Inferior parietal cortex (tissue), 1 donor: Measurements from ENCODE around the gene PRKAG2.
A peak's percentile ranks its signal among the peaks of the same experiment; 100 is the strongest.

Source experiments
- DNase-seq: peaks from one replicate; pipeline ENCODE4 v3.0.0-alpha.2; 2016; ENCODE audit errors: extremely low spot score

The PRKAG2 gene

DNA sequence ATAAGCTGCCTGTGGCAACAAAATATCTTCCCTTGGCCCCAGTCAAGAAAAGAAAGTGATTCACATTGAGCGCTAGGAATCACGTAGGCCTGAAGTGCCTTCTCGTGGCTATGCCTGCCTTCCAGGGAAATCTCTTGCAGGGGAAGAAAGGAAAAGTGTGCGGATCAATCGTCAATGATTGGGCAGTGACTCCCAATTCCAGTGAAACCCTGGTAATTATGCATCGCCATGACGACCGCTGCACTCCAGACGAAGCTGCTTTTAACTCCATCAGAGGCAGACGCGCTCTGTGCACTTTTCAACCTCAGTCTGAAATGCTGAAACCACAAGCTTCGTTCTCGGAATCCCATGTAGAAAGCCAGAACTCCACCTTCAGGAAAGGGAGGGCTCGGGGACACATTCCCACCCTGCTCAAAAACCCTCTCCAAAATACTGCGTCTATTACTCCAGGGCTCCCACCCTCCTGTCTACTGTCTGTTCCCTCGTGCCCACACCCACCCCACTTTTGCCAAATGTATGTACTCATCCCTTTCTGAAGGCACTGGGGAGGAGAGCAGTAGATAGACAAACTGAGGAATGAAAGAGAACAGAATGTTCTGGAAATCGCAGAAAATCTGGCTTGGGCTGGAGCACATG lies 24.2 kb upstream of the PRKAG2 start:
- DNase-seq: no peak

DNA sequence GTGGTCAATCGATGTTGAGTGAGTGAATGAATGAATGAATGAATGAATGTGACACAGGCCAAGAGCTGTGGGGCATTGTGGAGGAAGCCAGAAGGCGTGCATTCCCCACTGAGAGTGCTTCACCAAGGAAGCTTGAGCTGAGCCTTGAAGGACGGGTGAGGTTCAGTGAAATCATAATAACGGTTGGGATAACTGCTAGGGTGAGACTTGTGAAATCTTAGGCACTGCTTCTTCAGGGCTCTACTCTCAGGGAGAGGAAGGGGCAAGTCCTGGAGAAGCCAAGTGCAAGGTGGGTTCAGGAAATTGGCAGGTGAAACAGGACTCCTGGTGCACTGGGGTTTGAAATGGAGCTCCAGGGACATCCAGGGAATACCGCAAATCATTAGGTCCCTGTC lies 23.7 kb upstream of the PRKAG2 start:
- DNase-seq: no peak

DNA sequence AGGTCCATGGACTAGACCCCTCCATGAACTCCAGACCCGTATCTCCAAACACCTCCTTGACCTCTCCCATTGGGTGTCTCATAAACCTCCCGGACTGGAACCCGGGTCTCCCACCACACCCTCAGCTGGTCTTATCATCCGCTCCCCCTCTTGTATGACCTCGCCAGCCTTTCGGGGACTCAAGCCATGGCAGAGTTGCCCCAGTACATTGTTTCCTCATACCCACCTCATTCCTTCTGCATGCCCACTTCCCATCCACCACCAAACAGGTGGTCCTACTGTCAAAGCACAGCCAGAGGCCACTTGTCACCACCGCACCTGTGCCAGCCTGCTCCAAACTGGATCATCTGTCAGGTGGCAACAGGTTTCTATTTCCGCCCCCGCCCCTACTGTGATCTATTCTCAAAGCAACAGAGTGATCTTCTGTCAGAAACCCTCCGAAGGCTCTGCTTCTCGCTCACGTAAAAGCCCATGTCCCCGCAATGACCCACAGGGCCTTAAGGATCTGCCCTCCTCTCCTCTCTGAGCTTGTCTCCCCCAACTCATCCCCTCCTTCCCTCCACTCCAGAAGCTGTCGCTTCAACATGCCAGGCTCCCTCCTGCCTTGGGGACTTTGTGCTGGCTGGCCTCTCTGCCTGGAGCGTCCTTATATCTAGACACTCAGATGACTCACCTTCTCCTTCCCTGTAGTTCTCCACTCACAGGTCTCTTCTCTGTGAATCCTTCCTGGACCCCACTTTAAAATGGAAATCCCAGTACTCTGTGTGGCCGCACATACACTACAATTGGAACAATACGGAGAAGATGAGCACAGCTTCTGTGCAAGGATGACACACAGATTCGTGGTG lies 22.8 kb upstream of the PRKAG2 start:
- DNase-seq: no peak

DNA sequence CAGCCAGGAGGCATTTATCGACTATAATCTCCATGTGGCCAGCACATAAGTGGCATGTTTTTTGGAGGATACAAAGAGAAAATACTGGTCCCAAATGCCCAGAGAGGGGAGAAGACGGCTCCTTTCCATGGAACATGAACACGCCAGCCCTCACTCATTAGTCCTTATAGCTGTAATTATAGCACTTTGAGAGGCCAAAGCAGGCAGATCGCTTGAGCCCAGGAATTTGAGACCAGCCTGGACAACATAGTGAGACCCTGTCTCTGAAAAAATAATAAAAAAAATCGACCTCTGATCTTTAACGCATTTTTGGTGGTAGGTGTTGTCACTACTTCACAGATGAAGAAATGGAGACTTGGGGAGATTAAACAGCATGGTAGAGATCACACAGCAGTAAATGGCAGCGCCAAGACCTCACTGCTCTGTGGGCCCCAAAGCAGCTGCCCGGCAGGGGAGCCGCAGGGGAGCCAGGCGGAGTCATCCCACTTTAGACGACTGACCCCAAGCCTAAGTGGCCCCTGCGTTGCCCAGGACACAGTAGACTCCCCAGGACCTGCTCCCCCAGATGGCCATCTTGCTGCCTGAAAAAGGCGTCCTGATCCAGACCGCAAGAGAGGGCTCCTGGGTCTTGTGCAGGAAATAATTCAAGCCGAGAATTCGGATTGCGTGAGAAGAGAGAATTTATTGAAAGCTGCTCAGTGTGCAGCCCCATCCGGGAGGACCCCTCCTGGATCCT lies 21.2 kb upstream of the PRKAG2 start:
- DNase-seq: no peak

DNA sequence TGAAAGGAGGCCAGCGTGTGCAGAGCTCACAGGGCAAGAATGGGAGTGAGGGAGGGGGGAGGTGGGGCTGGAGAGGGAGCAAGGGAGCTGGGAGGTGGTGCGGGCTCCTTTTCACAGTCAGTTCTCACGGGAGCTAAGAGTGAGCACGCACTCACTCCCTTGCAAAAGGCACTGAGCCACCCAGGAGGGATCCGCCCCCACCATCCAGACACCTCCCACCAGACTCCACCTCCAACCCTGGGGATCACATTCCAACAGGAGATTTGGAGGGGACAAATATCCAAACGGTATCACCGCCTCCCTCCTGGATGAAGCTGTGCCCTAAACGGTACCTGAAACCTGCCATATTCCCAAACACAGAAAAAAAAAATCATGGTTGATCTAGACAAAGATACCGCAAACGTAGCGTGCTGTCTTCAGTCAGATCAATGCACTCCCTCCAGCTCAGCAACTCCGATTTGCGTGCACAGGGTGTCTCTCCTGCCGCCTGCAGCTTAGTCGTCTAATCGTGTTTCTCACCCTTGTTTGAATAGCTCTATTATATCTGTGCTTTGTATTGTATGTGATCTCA lies 20.3 kb upstream of the PRKAG2 start:
- DNase-seq: no peak

DNA sequence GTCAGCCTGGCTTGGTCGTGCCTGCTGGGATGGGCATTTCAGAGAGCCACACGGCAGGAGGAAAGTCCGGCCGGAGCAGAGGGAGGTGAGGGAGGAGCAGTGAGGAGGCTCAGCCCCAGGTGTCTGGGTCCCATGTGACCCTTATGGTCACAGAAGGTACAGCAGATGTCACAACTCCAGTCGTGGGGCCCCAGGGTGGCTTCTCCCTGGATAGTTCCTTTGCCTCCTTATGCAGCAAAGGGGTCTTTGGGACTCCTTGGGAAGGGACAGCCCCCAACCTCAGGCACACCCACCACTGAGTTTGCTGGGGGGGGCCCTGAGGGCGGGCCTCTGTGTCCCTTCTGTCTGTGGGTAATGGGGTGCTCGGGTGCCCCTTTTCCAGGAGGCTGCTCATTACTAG lies 19.6 kb upstream of the PRKAG2 start:
- no peak for DNase-seq

DNA sequence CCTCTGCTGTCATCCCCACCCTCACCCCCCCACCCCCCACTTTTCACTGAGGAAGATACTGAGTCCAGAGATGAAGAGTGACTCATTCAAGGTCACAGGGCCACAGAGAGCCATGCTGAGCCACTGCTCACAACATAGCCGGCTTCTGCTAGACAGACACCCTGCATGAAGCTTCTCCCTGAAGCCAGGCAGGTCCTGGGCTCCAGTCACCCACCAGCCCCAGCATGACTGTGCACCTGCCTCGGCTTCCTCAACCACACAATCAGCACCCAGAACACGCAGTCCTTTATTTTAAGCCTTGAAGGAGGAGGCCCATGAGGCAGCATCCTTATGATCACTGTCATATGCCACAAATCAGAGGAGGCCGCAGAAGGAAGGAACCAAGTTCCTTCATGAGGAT lies 19.2 kb upstream of the PRKAG2 start:
- no peak for DNase-seq

DNA sequence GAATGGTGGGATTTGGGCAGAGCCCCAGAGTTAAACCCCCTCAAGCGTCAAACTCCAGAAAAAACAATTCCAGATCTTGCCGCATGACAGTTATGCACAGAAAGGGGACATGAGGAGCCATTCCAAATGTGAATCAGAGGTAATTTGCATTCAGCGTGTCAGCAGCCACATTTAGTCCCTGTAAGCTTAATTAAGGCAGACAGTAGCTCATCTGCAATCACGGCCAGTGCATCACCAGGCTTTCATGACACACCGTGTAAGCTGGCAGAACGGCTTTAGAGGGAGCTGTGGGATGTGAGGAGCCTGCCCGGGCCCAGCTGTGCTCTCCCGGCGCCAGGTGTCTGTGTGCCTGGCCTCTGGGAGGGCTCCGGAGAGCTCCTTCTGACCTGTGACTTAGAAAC lies 18.7 kb upstream of the PRKAG2 start:
- DNase-seq: peak; percentile 60

DNA sequence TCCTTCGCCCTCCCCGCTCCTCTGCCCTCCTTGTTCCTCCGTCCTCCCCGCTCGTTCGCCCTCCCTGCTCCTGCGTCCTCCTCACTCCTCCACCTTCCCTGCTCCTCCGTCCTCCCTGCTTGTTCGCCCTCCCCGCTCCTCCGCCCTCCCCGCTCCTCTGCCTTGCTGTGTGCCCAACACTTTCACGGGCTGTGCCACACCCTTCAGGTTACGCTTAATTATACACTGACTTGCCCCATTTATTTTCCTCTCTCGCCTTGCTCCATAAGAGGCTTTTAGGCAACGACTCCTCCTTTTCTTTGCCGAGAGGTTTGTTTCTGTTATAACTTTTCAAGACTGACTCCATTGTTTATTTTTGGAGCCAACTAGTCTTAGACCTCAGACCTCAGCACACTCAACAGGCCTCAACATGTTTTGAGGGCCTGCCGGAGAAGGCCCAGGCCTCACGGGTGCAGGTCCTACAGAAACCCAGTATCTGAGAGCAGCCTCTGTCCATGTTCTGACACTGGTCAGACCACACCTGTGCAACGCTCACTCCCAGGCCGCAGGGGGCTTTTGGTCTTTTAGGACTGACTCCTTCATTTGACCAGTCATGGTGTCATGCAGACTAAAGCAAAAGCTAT lies 18.2 kb upstream of the PRKAG2 start:
- no peak for DNase-seq

DNA sequence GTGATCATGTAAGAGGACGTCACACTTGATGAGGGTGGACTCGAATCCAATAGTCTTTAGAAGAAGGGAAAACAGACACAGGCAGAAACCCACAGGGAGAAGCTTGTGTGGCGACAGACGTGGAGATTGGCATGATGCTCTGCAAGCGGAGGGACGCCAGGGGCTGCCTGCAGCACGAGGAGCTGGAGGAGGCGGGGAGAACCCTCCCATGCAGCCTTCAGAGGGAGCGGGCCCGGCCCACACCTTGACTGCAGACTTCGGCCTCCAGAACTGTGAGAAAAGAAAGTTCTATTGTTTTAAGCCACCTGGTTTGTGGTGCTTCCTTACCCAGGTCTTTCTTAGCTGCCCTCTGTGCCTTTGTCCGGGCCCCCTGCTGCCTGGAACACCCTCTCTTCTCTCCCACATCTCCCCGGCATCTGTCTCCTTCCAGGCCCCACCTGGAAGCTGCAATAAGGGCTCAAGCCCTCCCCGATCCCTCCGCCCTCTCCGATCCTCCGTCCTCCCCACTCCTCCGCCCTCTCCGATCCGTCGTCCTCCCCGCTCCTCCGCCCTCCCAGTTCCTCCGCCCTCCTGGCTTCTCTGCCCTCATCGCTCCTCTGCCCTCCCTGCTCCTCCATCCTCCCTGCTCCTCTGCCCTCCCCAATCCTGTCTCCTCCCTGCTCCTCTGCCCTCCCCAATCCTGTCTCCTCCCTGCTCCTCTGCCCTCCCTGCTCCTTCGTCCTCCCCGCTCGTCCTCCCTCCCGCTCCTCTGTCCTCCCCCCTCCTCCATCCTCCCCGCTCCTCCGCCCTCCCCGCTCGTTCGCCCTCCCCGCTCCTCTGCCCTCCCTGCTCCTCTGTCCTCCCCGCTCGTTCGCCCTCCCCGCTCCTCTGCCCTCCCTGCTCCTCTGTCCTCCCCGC lies 17.4 kb upstream of the PRKAG2 start:
- no peak for DNase-seq

DNA sequence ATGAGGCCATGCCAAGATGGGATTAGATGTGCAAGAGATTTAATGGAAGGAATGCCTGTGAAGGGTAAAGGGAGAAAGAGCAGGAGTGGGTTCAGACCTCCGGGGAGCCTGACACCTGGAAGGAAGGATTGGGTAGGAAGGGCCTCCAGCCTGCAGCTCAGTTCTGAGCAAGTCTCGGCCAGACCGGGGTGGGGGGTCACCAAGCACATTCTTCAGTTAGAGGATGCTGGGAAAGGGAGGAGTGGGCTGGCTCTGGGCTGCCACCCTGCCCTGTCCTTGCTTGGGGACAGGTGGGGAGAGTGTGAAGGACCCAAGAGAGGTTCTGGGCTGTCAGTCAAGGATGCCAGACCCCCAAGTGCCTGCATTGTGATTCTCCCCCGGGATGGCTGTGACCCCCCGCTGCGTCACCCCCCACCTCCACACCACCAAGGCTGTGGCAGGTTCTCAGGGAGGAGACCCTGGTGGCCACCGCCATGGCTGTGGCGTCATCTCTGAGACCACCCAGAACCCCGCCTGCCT lies 16.5 kb upstream of the PRKAG2 start:
- no peak for DNase-seq

DNA sequence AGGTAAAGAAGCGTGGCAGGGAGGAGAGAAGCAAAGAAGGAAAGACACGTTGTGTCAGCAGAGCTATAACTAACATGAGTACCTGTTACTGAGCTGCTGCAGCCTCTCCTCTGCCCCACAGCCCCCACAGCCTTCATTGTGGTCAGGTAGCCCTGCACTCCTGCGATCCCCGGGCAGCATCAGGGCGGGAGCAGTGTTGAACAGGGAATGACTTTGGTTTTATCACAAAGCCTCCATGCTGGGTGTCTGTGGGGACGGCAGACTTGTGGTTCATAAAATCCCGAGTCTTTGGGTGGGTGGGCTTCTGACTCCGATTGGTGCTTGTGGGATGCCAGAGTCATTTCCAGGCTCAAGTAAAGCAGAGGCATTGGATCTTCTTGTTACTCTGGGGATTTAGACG lies 14.8 kb upstream of the PRKAG2 start:
- DNase-seq: no peak

DNA sequence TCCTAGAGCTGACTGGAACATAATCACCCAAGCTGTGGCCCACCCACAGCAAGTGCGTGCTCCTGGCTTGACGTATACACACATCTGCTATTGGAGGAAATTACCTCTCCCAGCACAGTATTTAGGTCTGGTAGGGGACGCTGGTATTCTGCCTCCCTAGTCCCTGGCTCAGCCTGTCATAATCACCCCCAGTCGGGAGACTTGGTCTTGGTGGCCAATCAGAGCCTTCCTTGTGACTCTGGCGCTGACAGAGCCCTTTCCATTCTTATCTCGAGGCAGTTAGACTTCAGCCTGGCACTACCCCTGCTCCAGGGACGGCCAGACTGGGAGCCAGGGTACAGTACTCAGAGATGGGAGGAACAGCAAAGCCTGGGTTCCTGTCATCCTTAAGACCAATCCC lies 14.3 kb upstream of the PRKAG2 start:
- DNase-seq: no peak

DNA sequence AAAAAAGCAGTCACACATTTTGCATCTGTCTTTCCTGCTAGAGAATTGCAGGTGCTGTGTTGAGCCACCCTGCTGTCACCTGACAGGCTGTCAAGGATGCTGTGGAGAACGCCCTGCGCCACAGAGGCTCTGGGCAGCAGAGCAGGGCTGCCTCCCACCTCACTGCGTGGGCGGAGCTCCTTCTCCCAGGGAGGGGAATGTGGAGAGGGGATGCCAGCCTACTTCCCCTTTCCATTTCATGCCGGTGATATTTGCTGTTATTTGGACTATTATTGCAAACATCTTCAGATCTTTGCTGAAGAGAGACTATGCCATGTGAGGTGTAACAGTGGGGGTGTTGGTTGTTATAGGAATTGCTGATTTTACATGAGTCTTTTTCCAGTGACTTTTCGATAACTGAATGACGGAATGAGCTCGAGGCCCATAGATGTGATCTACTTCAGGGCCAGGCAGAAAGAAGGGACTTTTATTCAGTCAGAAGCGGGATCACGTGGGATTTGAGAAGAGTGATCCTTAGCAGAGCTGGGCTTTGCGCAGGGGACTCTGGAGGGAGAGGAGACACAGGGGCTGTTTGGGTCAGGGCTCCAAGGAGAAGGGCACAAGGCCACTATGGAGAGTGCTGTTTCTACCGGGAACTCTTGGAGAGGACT lies 13.6 kb upstream of the PRKAG2 start:
- DNase-seq: no peak

DNA sequence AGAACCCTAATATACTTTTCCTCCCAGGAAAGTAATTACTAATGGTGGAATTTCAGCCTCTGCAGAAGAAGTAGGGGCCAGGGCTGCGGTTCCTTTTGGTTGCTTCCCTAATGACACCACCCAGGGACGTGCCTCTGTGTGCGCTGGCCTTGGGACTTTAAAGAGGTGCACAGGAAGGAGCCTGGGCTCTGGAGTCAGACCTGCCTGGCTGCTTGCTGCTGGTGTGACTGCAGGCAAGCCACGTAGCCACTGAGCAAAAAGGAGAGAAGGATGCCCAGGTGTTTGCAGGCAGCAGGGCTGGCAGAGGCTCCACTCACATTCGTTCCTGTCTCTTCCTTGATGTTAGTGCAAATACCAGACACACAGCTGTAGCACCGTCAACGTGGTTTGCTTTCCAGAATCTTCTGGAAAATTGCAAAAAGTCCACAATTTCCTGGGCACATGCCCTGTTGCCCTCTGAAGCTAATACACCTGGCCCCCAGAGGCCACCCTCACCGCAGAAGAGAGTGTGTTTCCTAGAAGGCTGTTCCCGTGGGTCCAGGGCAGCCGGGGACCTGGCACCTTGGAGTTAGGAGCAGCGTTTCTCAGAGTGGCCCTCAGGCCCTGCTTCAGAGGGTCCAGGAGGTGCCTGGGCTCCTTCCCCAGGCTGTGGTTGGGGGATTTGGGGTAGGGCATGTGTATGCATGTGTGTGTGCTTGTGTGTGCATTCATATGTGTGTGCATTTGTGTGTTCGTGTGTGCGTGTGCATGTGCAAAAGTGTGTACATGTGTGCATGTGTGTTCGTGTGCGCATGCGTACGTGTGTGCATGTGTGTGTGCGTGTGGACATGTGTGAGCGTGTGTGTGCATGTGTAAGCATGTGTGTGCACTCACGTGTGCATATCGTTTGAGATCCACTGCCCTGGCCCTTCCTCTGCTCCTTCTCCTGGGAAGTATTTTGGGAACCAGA lies 12.8 kb upstream of the PRKAG2 start:
- DNase-seq: no peak

DNA sequence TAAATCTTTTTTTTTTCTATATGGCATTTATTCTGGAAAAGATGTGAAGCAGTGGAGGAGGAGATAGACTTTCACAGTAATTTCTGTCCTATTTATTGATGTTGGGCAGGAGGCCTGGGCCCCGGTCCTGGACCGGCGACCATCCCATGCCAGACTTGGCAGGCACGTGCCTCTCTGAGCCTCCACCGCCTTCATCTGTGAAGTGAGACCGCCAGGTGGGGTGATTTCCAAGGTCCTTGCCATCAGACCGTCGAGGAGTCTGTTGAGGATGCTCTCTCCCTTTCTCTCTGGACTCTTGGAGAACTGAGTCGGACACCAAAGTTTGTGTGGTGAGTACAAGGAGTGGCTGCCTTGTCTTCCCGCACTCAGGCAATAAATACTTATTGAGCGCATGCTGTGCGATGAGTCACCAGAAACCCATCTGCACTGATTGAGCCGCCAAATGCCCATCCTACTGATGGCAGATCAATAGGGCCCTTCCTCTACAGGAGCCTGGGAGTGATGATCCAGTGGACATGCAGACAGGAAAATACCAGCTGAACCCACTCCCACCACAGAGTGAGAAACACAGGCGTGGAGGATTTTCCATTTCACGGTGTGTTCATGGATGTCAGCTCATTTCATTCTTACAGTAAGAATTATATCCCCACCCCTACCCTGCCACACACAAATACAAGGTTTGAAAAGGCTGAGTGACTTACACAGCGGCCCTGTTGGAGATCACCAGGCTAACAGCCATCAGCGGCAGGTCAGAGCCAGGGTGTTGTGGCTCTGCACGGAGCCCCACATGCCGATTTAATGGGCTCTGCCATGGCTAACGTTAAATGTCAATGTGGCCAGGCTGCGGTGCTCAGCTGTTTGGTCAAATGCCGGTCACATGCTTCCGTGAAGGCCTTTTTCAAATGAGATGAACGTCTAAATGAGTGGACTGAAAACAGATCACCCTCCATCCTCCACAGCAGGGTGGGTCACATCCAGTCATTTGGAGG lies 11.5 kb upstream of the PRKAG2 start:
- DNase-seq: no peak

DNA sequence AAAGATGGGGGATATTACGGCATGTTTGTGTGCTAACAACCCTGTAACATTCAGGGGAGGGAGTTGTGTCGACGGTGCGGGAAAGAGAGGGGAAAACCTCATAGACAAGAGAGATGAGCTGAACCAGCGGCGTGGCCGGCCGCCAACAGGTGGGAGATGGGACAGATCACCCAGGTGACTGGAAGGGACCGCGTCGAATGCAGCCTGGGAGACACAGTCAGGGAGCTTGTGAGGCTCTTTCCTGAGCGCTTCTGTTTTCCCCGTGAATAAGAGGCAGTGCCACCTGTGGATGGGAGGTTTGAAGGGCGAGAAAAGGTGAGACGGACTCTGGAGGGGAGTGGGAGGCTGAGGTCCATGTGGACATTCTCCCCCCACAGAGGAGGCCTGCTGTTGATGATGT lies 9.9 kb upstream of the PRKAG2 start:
- DNase-seq: no peak

DNA sequence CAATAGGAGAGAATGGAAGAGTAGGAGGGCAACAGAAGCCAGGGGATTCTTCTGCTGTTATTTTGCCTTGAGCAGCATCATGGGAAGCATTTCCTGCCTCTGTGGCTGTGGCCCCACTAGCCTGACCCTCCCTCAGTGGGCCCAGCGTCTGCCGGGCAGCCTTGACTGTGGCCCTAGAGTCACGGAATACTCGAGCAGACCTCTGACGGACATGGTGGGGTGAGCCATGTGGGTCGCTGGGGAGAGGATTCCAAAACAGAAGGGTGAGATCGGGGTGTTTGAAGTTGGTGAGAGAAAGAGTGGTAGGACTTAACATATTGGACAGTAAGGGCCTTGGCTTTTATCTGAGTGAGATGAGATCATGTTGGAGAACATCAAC lies 8.3 kb upstream of the PRKAG2 start:
- DNase-seq: no peak
